WI38 (cell line): ENCODE results near the gene PSORS1C1.

ENCODE experiments used
- H3K4me3 ChIP-seq: 2 replicates; pipeline ENCODE4 v1.5.1; 2011; ENCODE audit warnings: low read depth, mild to moderate bottlenecking, control low read depth, low read length
- TF ChIP-seq, protein P1 (sequence below): IDR thresholded peaks from 2 replicates; pipeline ENCODE4 v1.5.1; 2012; ENCODE audit warnings: low read depth, mild to moderate bottlenecking, control low read depth, low read length

The PSORS1C1 gene

DNA sequence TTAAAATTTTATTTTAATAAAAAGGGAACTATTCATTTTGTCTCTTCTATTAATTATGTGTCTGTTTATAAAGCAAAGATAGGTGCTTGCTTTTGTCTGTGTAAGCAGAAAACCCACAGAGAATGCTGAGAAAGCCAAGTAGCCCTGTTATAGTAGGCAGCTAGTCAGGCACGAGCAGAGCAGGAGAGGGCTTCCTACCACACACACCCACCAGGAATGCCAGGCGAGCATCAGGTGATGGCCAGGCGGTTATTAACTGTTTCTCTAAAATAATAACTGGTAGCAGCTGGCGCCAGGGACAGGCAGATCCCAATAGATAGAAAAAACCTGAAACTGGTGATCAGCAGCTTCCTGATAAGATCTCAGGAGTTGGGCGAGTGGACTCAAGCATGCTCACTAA is 17.9 kb upstream of the PSORS1C1 start:
- no peak overlapping the region for H3K4me3 ChIP-seq
- TF ChIP-seq, protein P1, sequence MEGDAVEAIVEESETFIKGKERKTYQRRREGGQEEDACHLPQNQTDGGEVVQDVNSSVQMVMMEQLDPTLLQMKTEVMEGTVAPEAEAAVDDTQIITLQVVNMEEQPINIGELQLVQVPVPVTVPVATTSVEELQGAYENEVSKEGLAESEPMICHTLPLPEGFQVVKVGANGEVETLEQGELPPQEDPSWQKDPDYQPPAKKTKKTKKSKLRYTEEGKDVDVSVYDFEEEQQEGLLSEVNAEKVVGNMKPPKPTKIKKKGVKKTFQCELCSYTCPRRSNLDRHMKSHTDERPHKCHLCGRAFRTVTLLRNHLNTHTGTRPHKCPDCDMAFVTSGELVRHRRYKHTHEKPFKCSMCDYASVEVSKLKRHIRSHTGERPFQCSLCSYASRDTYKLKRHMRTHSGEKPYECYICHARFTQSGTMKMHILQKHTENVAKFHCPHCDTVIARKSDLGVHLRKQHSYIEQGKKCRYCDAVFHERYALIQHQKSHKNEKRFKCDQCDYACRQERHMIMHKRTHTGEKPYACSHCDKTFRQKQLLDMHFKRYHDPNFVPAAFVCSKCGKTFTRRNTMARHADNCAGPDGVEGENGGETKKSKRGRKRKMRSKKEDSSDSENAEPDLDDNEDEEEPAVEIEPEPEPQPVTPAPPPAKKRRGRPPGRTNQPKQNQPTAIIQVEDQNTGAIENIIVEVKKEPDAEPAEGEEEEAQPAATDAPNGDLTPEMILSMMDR = no peak

GRCh38 chr6:31098449-31098938 is 16.1 kb upstream of the PSORS1C1 start:
- TF ChIP-seq, protein P1 = no peak

GRCh38 chr6:31103136-31103535 is 11.5 kb upstream of the PSORS1C1 start:
- TF ChIP-seq, protein P1 = no peak
- no peak overlapping the region for H3K4me3 ChIP-seq

More at GRCh38 chr6:31098449-31098938, 16.1 kb upstream of the PSORS1C1 start:
- no peak overlapping the region for H3K4me3 ChIP-seq

GRCh38 chr6:31107052-31107451 is 7.5 kb upstream of the PSORS1C1 start:
- TF ChIP-seq, protein P1 = no peak
- H3K4me3 ChIP-seq = no peak overlapping the region

DNA sequence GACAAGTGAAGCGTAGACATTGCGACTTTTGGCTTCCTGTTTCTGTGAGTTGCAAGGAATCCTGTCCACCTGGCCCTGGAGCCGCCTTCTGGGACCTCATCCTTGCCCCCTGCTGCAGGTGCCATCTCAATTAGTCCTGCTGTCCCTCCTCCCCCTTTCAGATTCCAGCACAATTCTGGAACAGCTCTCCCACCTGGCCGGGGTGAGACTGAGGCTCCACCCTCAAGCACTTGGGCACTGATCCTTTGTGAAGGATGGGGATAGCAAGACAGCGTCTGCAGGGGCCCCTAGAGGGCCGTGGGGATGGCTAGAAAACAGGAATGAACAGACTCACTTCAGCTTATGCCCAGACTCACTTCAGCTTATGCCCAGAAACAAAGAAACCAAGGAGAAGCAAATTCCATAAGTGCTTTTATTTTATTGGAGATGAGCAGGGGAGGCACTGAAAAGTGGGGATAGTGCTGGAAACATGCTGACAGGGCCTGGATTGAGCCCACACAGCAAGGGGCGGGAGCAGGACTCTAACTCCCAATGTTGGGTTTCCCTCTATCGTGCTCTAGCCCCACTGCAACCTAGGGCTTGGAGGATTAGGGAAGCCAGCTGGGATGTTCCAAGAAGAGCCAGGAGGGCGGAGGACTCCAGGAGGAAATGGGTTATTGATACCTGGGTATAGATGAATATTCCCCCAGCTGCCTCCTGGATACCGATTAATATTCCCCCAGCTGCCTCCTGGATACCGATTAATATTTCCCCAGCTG is 3.6 kb upstream of the PSORS1C1 start:
- TF ChIP-seq, protein P1 = no peak
- H3K4me3 ChIP-seq = no peak overlapping the region

GRCh38 chr6:31111712-31112111 is 2.9 kb upstream of the PSORS1C1 start:
- TF ChIP-seq, protein P1 = no peak
- no peak overlapping the region for H3K4me3 ChIP-seq

GRCh38 chr6:31112478-31112877 is 2.1 kb upstream of the PSORS1C1 start, which contains the start of gene C6orf15:
Gene C6orf15 (minus strand): TSS chr6:31112575. CDS start chr6:31112555, 20 bp downstream.
- H3K4me3 ChIP-seq = no peak within 1 kb of the TSS

More at GRCh38 chr6:31112478-31112877, 2.1 kb upstream of the PSORS1C1 start, which contains the start of gene C6orf15:
- TF ChIP-seq, protein P1 = no peak
